HG02943 (cell line): ENCODE results near the gene ACTL7A.
A peak's percentile ranks its signal among the peaks of the same experiment; 100 is the strongest.
"Not testable (repeated sequence)": the region's sequence is repeated elsewhere in the genome, so short reads cannot be mapped to it uniquely, and the experiment has no call there.

Experiments used
- ATAC-seq: cut with Tn5 transposase; IDR thresholded peaks from one replicate; pipeline ENCODE4 v1.9.1; 2021; ENCODE audit warnings: mild to moderate bottlenecking, low read depth, moderate library complexity; ENCODE audit not compliant: unreplicated experiment

Gene ACTL7A

DNA sequence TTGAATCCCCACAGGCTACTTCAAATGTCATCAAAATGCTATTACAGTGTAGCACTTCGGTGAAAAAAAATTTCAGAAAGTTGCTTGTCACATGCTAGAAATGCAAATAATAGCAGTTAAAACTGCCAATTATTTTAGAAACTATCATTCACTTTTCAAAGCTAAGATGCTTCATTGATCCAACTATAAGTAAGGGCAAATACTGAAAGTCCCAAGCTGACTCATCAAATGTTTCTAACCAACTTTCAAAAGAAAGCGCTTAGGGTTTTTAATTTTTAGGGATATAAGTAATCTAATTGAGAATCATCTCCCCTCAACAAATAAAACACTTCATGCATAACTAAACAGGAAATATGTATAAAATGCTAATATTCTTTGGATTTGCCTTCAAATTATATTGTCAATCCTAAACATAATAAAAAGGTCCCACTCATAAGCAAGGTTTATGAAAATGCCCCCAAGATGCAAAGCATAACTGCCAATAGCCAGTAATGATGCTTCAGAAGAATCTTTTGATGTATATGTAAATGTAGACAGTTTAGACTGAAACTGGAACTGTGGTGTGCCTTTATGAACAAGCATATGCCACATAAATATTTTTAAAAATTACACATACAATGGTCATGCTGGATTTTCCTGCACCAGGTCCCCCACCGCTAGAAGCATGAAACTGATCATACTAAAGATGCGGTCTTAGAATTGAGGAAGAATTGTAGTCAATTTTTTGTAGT, 12.2 kb downstream of the ACTL7A start:
- no peak for ATAC-seq

- no peak for ATAC-seq
Observed at GRCh38 chr9:108876425-108876824, 14.4 kb downstream of the ACTL7A start.

DNA sequence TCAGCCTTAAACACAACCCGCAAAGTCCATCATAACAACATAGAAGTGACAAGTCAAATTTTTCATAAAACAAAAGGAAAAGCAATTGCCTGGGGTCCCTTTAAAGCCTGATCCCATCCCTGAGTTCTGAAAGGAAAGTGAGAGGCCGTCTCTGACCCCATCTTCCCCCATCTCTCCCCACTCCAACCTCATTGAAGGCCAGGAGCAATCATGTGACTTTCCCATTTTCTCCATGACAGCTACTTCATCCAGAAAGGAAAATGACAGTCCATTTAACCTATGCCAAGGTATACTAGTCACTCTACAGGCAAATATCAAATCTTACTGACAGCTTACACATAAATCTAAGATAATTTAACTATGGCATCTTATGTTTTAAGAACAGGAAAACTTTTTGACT, 15.5 kb downstream of the ACTL7A start:
- ATAC-seq, result no peak

GRCh38 chr9:108880738-108881316, 18.8 kb downstream of the ACTL7A start:
- ATAC-seq, result no peak

DNA sequence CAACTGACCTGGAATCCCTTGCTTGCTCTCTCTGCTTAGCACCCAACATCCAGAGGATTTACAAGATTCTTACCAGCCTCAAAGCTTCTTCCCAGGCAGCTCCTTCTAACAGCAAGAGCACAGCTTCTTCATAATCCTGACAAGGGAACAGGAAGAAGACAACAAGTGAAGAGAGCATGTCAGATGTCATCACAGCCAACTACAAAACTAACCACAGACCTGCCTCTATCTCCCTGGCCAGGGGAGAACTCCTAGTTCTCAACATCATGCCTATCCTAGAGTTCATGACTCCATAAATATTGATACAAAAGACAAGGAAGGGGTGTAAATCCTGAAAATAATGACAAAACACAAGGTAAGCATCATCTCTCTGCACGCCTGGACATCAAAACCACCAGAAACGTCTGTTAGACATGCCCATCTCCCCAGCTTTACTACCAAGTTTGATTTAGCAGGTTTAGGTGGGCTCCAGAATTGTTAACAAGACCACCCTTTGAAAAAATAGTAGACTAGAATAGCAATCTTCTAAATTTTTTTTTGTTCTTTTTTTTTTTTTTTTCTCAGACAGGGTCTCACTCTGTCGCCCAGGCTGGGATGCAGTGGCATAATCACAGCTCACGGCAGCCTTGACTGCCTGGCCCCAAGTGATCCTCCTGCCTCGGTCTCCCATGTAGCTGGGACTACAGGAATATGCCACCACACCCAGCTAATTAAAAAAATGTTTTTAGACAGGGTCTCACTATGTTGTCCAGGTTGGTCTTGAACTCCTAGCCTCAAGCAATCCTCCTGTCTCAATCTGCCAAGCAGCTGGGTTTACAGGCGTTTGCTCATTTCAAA, 20.2 kb downstream of the ACTL7A start:
- no peak for ATAC-seq

DNA sequence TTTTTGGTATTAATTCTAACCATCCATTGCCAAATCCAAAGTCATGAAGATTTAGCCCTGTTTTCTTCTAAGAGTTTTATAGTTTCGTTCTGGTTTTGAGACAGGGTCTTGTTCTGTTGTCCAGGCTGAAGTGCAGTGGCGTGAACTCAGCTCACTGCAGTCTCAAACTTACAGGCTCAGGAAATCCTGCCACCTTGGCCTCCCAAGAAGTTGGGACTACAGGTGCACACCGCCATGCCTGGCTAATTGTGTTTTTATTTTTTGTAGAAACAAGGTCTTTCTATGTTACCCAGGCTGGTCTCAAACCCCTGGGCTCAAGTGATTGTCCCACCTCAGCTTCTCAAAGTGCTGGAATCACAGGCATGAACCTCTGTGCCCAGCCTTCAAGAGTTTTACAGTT, 21.0 kb downstream of the ACTL7A start:
- no peak for ATAC-seq

DNA sequence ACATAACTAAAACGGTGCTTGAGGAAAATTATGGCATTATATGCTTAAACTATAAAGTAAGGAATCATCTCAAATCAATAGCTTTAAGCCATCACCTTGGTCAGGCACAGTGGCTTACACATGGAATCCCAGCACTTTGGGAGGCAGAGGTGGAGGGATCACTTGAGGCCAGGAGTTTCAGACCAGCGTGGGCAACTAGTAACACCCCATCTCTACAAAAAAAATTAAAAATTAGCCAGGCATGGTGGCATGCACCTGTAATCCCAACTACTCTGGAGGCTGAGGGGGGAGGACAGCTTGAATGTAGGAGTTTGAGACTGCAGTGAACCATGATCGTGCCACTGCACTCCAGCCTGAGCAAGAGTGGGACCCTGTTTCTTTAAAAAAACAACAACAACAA, 22.6 kb downstream of the ACTL7A start:
- ATAC-seq, result no peak

GRCh38 chr9:108885643-108886348, 23.7 kb downstream of the ACTL7A start:
- peak; percentile 98 for ATAC-seq

DNA sequence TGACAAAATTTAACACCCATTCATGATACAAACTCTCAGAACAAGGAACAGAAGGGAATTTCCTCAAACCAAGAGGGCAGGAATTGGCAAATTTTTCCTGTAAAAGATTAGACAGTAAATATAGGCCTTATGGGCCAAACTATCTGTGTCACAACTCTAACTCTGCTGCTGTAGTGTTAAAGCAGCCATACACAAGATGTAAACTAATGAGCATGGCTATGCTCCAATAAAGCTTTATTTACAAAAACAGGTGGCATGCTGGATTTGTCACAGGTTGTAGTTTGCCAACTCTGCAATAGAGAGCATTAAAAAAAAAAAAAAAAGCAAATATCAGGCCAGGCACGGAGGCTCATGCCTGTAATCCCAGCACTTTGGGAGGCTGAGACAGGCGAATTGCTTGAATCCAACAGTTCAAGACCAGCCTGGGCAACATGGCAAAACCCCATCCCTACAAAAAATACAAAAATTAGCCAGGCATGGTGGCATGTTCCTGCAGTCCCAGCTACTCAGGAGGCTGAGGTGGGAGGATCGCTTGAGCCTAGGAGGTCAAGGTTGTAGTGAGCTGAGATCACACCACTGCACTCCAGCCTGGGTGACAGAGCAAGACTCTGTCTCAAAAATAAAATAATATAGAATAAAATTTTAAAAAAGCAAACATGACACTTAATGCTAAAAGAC, 24.7 kb downstream of the ACTL7A start:
- ATAC-seq, result not testable (repeated sequence)

GRCh38 chr9:108889649-108890067, 27.6 kb downstream of the ACTL7A start:
- no peak for ATAC-seq

DNA sequence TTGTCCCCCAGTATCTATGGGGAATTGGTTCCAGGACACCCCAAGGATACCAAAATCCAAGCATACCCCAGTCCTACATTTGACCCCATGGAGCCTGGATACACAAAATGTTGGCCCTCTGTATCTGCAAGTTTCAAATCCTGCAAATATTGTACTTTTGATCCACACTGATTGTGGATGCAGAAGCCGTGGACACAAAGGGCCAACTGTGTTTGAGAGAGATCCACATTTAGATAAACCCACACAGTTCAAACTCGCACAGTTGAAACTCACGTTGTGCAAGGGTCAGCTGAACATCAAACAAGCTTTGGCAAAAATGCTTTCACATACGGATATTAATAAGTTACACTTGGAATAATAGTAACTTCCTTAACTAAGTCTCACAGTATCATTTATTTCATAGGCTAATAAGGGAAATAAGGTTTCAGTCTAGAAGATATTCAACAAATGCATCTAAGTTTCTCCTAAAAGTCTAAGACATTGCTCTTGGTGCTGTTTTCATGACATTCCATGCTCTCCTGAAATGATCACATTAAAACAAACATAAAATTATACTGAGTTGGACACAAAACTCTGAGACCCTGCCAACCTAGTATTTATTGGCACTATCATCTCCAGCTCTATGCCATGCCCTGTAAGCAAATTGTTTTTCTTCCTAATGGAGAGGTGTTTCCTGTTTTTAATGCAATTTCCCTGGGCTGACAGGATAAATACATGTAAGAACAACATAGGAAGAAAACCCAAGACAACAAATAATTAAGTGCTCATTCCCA, 32.3 kb downstream of the ACTL7A start:
- ATAC-seq, result no peak

DNA sequence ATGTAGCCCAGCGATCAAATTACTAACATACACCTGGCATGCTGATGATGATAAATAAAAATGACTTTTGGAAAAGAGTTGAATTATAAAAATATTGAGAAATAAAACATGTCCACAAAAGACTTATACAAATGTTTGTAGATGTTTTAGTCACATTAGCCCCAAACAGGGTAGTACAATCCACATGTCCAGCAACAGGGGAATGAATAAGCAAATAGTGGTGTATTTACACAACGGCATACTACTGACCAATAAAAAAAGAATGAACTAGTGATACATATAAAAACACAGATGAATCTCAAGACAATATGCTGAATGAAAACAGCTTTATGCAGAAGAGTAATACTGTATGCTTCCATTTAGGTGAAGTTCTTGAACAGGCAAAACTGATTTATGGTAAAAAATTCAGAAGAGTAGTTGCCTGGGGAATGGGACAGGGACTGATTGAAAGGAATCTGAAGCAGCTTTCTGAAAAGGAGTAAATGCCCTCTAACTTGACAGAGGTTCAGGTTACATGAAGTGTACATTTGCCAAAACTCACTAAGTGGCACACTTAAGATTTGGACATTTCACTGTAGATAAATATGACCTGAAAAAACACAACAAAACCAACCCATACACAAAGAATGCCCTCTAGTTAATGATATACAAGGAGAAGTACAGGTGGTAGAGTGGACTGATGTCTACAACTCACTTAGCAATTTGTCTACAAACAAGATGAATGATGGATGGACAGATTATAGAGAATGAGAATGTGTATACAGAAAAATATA, 35.4 kb downstream of the ACTL7A start:
- no peak for ATAC-seq

- ATAC-seq, result not testable (repeated sequence)
Observed at GRCh38 chr9:108899023-108899695, 37.1 kb downstream of the ACTL7A start.

GRCh38 chr9:108900176-108900575, 38.1 kb downstream of the ACTL7A start:
- ATAC-seq, result no peak

DNA sequence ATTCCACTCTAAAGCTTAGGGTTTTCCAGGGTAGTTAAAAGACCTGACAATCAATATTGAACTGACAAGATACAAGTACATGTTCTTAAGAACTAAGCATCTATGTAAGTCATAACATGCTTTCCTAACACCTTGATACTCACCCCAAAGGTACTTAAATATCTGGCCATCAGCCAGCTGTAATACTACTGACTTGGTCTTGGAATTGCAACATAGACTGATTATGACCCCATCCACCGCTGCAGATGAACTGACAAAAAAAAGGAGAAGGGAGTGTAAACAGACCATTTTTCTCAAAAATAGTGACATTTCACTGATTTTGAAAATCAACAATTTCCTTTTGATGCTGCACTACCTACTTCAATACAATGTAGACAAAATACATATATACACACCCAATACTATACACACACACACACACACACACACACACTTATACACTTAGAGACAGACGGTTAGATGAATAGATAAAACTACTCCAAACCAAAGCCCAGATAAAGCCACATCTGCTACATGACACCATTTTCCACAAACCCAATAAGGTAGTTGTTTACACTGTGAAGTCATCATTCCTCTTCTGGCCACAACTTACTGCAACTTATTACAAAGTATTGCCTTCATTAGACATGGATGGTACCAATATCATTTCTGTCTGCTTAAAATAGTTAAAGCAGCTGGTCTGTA, 41.5 kb downstream of the ACTL7A start:
- no peak for ATAC-seq

DNA sequence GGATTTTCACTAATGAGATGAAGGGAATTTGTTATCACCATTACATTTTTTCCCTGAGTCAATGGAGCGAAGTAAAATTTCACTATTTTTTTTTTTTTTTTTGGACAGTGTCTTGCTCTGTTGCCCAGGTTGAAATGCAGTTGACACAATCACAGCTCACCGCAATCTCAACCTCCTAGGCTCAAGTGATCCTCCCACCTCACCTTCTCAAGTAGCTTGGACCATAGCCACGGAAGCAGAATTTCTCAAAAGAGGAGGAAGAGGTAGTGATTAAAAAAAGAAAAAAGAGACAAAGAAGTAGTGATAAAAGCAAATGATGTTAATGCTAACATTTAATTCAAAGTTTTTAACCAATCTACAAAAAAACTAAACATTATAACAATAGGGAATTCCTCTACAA, 42.1 kb downstream of the ACTL7A start:
- no peak for ATAC-seq

DNA sequence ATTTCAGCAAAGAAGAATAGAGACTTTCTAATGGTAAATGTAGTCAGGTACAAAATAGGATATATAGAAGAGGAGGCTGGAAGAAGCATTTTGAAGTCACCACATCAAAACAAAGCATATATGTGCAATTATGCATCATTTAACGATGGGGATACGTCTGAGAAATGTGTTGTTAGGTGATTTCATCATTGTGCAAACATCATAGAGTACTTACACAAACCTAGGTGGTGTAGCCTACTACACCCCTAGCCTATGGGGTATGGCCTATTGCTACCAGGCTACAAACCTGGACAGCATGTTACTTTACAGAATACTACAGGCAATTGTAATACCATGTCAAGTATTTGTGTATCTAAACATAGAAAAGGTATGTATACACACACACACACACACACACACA, 43.4 kb downstream of the ACTL7A start:
- no peak for ATAC-seq

DNA sequence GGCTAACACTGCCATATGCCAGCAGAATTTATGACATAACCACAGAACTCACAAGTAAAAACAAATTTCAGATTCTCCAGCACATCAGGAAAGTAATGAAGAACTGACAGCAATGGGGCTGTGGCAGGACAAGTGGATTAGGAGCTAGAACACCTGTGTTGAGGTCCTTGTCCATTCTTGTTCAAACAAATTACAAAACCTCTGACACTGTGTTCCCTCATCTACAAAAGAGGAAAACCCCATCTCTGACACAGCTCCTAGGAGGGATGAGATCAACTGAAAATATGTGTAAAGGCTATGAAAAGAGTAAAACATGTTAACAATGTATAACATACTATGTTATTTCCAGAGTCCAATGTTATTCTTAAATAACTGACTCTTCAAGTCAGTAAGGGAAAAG, 48.3 kb downstream of the ACTL7A start:
- ATAC-seq, result no peak
